ENCODE results near the gene OPALIN. TPM values are rescaled to one million over a fixed set of nuclear protein-coding genes. Genes with fewer than 3 reads are reported as not detected.

Gene OPALIN
- total RNA-seq, 1 donor from 2014 or later: not detected

DNA sequence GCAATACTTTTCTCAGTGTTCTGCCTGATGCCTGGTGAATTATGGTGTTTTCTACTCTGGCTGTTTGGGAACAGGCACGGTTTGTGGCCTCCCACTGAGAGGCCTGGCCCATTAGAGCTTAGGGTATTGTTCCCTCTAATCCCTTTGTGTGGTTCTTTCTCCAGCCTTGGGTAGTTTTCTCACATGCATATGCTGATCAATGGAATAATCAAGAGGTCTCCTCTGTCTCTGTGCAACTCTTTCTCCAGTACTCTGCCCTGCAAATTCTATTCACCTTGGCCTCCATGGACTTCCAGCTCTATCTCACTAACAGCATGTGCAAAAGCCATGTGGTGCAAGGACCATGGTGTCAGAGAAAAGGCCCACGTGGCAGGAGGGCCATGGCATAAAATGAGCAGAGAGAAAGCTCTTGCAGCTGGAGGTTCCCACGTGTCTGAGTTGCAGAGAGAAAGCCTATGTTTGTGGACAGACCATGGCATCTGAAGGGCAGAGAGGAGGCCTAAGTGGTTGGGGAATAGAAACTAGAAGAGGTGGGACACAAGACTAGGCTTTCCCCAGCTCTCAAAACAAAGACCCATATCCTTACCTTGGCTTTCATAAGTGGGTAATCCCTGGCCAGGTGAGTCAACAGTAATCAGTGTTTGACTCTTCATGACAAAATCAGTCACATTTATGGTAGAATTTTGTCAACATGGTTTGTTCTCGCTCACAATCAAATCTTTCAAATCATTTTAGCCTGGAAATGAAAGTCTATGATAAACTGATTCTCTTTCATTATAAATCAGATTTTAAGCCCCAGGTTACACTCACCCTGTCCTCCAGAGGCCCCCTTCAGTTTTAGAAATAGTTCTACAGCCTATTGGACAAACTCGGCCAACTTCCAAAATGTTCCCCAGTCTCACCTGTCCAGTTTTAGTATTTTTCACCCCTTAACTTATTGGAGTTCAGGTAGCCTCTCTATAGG lies 17.3 kb downstream of the OPALIN start:
- TF ChIP-seq, protein P1, sequence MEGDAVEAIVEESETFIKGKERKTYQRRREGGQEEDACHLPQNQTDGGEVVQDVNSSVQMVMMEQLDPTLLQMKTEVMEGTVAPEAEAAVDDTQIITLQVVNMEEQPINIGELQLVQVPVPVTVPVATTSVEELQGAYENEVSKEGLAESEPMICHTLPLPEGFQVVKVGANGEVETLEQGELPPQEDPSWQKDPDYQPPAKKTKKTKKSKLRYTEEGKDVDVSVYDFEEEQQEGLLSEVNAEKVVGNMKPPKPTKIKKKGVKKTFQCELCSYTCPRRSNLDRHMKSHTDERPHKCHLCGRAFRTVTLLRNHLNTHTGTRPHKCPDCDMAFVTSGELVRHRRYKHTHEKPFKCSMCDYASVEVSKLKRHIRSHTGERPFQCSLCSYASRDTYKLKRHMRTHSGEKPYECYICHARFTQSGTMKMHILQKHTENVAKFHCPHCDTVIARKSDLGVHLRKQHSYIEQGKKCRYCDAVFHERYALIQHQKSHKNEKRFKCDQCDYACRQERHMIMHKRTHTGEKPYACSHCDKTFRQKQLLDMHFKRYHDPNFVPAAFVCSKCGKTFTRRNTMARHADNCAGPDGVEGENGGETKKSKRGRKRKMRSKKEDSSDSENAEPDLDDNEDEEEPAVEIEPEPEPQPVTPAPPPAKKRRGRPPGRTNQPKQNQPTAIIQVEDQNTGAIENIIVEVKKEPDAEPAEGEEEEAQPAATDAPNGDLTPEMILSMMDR (IDR thresholded peaks at IDR 0.05; ENCODE audit: insufficient read depth, low read length, poor library complexity, severe bottlenecking): no peak
- H3K27me3 ChIP-seq (ENCODE audit: control insufficient read depth, insufficient read depth, low read length): peaks cover 6% of the 10 kb centered on the region

DNA sequence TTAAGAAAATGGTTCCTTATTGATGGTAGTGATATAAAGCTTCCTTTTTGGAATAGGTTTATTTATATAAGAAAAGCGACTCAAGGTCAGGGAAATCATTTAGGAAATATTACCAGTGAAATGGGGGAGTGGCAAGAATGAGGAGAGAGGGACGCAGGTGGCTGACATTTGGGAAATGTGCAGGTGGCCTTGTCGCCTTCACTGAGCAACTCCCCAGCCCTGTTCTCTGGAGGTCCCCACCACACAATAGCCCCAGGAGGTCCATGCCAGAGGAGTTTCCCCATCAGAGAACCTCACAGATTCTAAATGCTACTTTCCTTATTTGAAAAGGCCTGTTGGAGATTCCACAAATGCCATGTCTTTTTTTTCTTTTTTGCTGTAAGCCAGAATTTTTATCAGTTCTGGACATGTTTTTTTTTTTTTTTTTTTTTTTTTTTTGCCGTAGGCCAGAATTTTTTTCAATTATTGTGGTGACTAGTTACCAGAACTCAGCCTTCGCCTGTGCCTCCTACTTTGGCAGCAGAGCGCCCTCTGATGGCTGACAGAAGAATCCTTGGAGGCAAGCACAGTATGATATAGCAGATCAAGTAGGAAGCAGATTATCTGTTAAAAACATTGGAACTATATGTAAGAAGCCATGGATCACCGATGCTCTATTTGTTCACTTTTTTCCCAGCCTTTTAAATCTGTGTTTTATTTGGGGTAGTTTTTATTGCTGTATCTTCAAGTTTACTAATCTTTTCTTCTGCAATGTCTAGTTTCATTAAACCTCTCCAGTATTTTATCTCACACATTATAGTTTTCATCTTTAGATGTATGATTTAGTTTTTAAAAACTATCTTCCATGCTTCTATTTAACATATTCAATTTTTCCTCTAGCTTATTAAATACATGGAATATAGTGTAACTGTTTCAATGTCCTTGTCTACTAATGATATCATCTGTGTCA lies 18.6 kb downstream of the OPALIN start:
- Histone ChIP-seq H3K36me3 (ENCODE audit: control insufficient read depth, insufficient read depth, low read length) (no peaks in the 10 kb centered on the region), H3K4me3 (ENCODE audit: low read depth, low read length) (no peak overlapping the region), H3K27me3 (ENCODE audit: control insufficient read depth, insufficient read depth, low read length) (peaks cover 4% of the 10 kb centered on the region)
- peak; percentile 21 for DNase-seq (ENCODE audit: low read depth)
- TF ChIP-seq, protein P1 (IDR thresholded peaks at IDR 0.05; ENCODE audit: insufficient read depth, low read length, poor library complexity, severe bottlenecking): peak; percentile 94

More for the DNA sequence above, 17.3 kb downstream of the OPALIN start:
- H3K4me3 ChIP-seq (ENCODE audit: low read depth, low read length): no peak overlapping the region
- DNase-seq (ENCODE audit: low read depth): no peak
- H3K36me3 ChIP-seq (ENCODE audit: control insufficient read depth, insufficient read depth, low read length): no peaks in the 10 kb centered on the region

DNA sequence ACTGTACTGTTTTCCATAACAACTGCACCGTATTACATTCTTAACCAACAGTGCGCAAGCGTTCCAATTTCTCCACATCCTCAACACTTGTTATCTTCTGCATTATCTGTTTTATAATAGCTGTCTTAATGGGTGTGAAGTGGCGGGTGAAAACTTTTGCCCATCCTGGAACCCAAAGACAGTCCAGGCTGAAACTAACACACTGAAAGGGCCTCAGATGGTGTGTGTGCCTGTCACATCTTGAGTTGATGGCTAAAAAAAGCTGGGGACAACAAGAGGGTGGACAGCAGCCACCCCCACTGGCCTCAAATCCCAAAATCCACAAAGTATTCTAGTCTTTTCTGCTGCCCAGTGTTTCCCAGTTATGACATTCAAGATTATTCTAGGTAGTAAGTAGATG lies 19.4 kb downstream of the OPALIN start:
- TF ChIP-seq, protein P1 (IDR thresholded peaks at IDR 0.05; ENCODE audit: insufficient read depth, low read length, poor library complexity, severe bottlenecking): no peak
- H3K36me3 ChIP-seq (ENCODE audit: control insufficient read depth, insufficient read depth, low read length): no peaks in the 10 kb centered on the region
- peaks cover 4% of the 10 kb centered on the region for H3K27me3 ChIP-seq (ENCODE audit: control insufficient read depth, insufficient read depth, low read length)
- no peak overlapping the region for H3K4me3 ChIP-seq (ENCODE audit: low read depth, low read length)
- DNase-seq (ENCODE audit: low read depth): no peak

DNA sequence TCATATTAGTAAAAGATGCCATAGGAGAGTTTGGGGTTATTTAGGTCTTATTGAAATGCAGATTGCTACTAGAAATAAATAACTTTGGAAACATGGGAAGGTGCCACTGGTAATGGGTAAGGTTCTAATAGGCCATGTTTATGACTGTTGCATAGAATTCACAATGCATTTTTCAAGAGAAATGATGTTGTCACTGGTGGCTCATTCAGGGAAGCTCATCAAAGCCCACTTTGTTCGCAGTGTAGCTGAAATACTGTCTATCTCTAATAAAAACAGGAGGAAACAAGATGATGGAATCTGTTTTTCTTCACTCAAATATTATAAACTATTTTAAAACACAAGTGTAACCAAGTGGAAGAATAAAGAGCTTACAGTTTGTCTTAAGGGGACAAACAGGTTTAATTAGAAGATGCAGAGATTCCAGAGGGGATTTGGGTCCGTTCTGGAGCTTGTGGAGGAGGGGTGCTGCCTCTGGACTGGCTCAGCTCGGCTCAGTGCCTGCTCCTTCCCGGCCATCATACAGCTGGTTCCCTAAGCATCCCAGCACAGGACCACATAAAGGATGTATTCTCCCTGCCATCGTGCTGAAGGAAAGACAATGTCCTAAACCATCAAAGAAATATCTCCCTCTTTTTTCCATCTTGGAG lies 20.4 kb downstream of the OPALIN start:
- no peak overlapping the region for H3K4me3 ChIP-seq (ENCODE audit: low read depth, low read length)
- DNase-seq (ENCODE audit: low read depth): no peak
- TF ChIP-seq, protein P1 (IDR thresholded peaks at IDR 0.05; ENCODE audit: insufficient read depth, low read length, poor library complexity, severe bottlenecking): no peak
- H3K36me3 ChIP-seq (ENCODE audit: control insufficient read depth, insufficient read depth, low read length): no peaks in the 10 kb centered on the region
- H3K27me3 ChIP-seq (ENCODE audit: control insufficient read depth, insufficient read depth, low read length): peaks cover 8% of the 10 kb centered on the region

DNA sequence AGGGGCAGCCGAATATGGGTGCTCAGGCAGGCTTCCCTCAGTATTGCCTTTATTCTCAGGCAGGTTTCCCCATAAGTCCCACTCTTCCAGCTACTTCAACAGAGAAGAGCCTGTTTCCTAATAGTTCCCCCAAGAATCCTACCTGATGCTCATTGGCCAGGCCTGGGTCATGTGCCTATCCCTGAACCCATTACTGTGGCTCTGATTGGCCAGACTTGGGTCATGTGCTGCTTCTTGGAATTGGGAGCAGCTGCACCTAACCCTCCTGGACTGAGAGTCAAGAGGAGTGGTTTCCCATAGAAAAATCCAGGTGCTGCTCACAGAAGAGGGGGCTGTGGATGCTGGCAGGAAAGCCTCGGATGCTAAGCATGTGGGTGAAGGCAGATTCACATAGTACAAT lies 21.7 kb downstream of the OPALIN start:
- Histone ChIP-seq H3K36me3 (ENCODE audit: control insufficient read depth, insufficient read depth, low read length) (no peaks in the 10 kb centered on the region), H3K4me3 (ENCODE audit: low read depth, low read length) (no peak overlapping the region), H3K27me3 (ENCODE audit: control insufficient read depth, insufficient read depth, low read length) (peaks cover 8% of the 10 kb centered on the region)
- TF ChIP-seq, protein P1 (IDR thresholded peaks at IDR 0.05; ENCODE audit: insufficient read depth, low read length, poor library complexity, severe bottlenecking): no peak
- DNase-seq (ENCODE audit: low read depth): no peak

Measured in kidney epithelial cell (primary cell).